Activated naive CD4-positive, alpha-beta T cell treated with anti-CD3 and anti-CD28 coated beads, Interleukin-2, amount 10 ng/mL, durations not matched to agents 7 days and 5 days (primary cell): ENCODE measurements around the gene ZNF17.

Source experiments
- CTCF ChIA-PET: fragments of 350-600 bp; sonication (Branson Sonifier 250); formaldehyde crosslinking; loops from one replicate; lab custom pipeline; 2021; ENCODE audit warnings: antibody characterized with exemption; lab: Charles Lee
- DNase-seq: peaks from one replicate; pipeline ENCODE4 v3.0.0-alpha.2; 2020
- H3K27ac Mint-ChIP-seq: one replicate; pipeline ENCODE4 v1.8.0; 2021; ENCODE audit warnings: mild to moderate bottlenecking, moderate library complexity, mixed read lengths
- H3K27me3 Mint-ChIP-seq: one replicate; pipeline ENCODE4 v1.8.0; 2021; ENCODE audit warnings: mild to moderate bottlenecking, mixed read lengths
- H3K36me3 Mint-ChIP-seq: one replicate; pipeline ENCODE4 v1.8.0; 2021; ENCODE audit warnings: mixed read lengths
- H3K4me1 Mint-ChIP-seq: one replicate; pipeline ENCODE4 v1.8.0; 2021; ENCODE audit warnings: mixed read lengths
- H3K4me3 Mint-ChIP-seq: one replicate; pipeline ENCODE4 v1.8.0; 2021; ENCODE audit warnings: mild to moderate bottlenecking, moderate library complexity, mixed read lengths
- H3K9me3 Mint-ChIP-seq: one replicate; pipeline ENCODE4 v1.8.0; 2021; ENCODE audit warnings: mixed read lengths

ZNF17 gene

DNA sequence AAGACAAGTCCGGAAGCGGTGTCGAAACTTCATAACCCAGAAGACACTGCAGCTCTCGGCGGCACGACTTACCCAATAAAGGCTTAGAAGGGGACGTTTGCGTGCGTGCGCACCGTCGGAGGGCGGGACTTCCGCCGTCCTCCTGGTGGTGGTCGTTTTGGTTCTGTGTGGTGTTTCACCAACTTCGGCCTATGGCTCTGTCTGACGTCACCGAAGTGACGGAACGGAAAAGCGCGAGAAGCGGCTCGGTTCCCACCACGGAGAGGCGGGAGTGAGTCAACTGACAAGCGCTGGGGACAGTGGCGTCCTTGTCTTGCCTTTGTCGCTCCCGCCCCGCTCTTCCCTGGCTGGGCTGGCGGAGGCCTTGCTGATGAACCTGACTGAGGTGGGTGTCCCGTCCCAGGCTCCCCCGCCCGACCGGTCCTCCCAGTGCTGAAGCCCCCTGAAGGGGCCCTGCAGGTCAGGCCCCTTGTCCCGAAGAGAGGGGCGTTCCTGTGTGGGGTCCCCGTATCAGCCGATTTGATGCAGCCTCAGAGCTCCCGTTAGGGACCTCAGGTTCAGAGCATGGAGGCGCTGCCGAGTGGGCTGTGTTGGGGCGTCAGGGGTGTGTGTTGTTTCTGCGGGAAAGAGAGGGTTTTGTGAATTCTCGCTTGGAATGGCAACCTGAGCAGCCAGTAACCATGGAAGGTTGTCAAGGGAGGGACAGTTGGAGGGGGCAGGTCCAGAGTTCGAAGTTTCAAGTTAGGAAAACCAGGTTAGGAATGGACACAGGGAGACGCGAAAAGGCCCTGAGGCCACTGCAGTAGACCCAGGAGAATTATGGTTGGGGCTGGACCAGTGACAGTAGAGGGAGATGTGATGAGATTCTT lies 21.0 kb upstream of the ZNF17 start, which contains the start of gene ZNF548:
Gene ZNF548 (plus strand): TSS at position 125 of the 869 bp plus-strand sequence. CDS start 246 bp downstream, at position 371.
- CTCF ChIA-PET: interaction anchor here (0.6 kb wide), 1 partner anchor 918 kb away, joined by 3 read pairs; no protein-coding TSS in a partner anchor
- Mint-ChIP-seq H3K27me3 (no peaks in the 10 kb centered on the region), H3K27ac (peak within 1 kb of the TSS; percentile 96), H3K36me3 (peaks cover 50% of the 10 kb centered on the region), H3K4me1 (peaks cover 33% of the 10 kb centered on the region), H3K9me3 (peaks cover 51% of the 10 kb centered on the region), H3K4me3 (peak within 1 kb of the TSS; percentile 96)
- DNase-seq: peak; percentile 97

DNA sequence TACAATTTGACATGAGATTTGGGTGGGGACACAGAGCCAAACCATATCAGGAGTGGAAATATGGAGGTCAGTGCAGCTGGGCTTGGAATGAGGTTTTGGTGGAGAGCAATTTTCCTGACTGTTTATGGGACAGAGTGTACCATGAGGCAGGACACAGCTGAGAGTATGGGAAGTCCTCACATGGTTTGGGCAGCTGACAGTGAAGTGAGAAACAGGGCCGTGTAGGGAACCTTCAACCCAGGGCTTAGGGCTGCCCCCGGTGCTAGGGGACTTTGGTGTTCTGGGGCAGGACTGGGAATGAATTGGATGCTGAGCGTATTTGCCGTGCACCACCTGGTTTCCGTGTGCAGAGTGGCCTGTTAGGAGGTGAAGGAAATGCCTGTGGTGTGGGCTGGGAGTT lies 15.3 kb upstream of the ZNF17 start:
- Mint-ChIP-seq H3K4me3 (no peak overlapping the region), H3K27ac (no peak overlapping the region), H3K4me1 (peaks cover 11% of the 10 kb centered on the region), H3K27me3 (no peaks in the 10 kb centered on the region), H3K9me3 (peaks cover 69% of the 10 kb centered on the region), H3K36me3 (peaks cover 85% of the 10 kb centered on the region)
- no peak for DNase-seq
- CTCF ChIA-PET: no interaction called here

DNA sequence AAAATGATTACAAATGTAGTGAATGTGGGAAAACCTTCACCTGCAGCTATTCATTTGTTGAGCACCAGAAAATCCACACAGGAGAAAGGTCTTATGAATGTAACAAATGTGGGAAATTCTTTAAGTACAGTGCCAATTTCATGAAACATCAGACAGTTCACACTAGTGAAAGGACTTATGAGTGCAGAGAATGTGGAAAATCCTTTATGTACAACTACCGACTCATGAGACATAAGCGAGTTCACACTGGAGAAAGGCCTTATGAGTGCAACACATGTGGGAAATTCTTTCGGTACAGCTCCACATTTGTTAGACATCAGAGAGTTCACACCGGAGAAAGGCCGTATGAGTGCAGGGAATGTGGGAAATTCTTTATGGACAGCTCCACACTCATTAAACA lies 12.1 kb upstream of the ZNF17 start:
- peaks cover 67% of the 10 kb centered on the region for H3K36me3 Mint-ChIP-seq
- no peak for DNase-seq
- no peak overlapping the region for H3K4me3 Mint-ChIP-seq
- CTCF ChIA-PET: no interaction called here
- no peaks in the 10 kb centered on the region for H3K27me3 Mint-ChIP-seq
- H3K9me3 Mint-ChIP-seq: peaks cover 64% of the 10 kb centered on the region
- no peak overlapping the region for H3K27ac Mint-ChIP-seq
- H3K4me1 Mint-ChIP-seq: no peaks in the 10 kb centered on the region

DNA sequence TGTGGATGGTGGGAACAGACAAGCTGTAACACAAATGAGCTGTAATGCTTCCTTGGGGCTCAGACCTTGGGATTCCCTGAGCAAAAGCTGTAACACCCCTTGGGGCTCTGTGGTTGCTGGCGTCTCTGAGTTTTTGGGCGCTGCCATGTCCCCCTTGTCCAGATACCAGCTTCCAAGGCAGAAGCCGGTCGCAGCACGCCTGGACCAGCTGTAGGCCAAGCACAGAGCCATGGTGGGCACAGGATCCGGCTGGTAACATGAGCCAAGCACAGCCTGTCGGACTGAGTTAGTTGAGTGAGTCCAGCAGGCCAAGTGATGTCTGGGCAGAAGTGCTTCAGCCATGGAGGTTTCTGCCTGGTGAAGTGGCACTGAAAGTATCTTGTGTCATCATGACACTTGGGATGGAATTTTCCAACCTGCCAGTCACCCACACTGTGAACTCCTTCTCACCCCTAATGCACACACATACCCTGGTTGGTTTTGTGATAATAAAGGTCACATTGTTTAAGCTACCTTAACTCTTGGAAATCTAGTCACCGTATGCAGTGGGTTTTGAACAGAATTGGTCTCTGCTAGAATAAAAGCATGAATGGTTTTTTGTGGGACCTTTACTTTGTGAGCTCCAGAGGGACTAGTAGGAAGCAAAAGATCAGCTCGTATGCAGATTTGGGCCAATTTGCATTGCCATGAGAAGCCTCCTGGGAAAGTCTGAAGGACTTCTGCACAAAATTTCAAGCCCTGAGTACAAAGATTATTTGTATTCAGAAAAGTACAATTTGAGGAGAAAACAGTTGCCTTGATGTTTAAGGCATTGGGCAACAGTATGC lies 7.0 kb upstream of the ZNF17 start:
- Mint-ChIP-seq H3K4me1 (peaks cover 5% of the 10 kb centered on the region), H3K36me3 (peaks cover 17% of the 10 kb centered on the region), H3K4me3 (no peak overlapping the region), H3K9me3 (peaks cover 24% of the 10 kb centered on the region), H3K27me3 (no peaks in the 10 kb centered on the region), H3K27ac (no peak overlapping the region)
- CTCF ChIA-PET: no interaction called here
- DNase-seq: no peak

DNA sequence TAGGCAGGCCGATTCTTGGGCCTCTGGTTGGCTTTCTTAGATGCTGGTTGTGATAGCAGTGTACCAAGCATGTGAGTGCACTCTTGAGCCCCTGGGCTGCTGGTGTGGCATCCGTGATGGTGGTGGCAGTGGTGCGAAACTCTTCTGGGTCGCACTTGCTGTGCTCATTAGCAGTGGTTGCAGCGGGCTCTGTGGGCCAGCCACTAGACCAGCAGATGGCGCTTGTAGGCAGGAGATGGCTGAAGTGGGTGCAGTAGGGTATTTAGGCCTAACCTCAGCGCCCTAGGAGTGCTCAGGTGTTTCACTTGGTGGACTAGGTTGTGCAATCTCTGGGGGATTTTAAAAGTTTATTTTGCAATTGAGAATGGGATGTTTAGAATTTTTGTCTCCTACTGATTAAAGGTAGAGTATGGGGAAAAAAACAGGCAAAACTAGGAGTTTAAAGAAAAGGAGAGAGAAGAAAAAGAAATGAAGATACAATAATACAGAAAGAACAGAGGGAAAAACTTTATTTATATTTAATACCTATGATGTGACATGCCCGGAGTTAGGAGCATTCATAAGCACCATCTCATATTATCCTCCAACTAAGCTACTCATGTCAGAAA lies 4.3 kb upstream of the ZNF17 start:
- H3K4me1 Mint-ChIP-seq: peaks cover 19% of the 10 kb centered on the region
- peak; percentile 83 for DNase-seq
- peaks cover 8% of the 10 kb centered on the region for H3K9me3 Mint-ChIP-seq
- H3K36me3 Mint-ChIP-seq: peaks cover 4% of the 10 kb centered on the region
- H3K27ac Mint-ChIP-seq: no peak overlapping the region
- H3K4me3 Mint-ChIP-seq: no peak overlapping the region
- CTCF ChIA-PET: interaction anchor here (1.2 kb wide), 1 partner anchor 21 kb away, joined by 3 read pairs; no protein-coding TSS in a partner anchor
- H3K27me3 Mint-ChIP-seq: no peaks in the 10 kb centered on the region

DNA sequence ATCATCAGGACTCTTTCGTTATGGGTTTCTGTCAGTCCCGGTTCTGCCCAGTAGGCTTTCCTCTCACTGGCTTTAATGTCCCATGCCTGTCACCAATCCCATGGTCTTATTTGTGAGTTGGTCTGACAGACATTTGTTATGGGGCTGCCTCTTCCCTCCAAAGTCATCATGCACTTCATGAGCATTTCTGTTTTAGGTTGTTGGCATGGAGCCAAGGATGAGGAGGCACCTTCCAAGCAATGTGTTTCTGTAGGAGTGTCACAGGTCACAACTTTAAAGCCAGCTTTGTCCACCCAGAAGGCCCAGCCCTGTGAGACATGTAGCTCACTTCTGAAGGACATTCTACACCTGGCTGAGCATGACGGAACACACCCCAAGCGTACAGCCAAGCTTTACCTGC lies 8.5 kb downstream of the ZNF17 start:
- H3K4me3 Mint-ChIP-seq: no peak overlapping the region
- no peaks in the 10 kb centered on the region for H3K4me1 Mint-ChIP-seq
- no peak overlapping the region for H3K27ac Mint-ChIP-seq
- H3K36me3 Mint-ChIP-seq: peaks cover 72% of the 10 kb centered on the region
- DNase-seq: no peak
- CTCF ChIA-PET: no interaction called here
- peaks cover 64% of the 10 kb centered on the region for H3K9me3 Mint-ChIP-seq
- H3K27me3 Mint-ChIP-seq: no peaks in the 10 kb centered on the region

DNA sequence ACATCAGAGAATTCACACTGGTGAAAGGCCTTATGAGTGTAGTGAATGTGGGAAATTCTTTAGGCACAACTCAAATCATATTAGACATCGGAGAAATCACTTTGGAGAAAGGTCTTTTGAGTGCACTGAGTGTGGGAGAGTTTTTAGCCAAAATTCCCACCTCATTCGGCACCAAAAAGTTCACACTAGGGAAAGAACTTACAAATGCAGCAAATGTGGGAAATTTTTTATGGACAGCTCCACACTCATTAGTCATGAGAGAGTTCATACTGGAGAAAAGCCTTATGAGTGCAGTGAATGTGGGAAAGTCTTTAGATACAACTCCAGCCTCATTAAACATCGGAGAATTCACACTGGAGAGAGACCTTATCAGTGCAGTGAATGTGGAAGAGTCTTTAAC lies 10.1 kb downstream of the ZNF17 start:
- Mint-ChIP-seq H3K4me1 (no peaks in the 10 kb centered on the region), H3K27me3 (no peaks in the 10 kb centered on the region), H3K36me3 (peaks cover 58% of the 10 kb centered on the region), H3K4me3 (no peak overlapping the region), H3K9me3 (peaks cover 57% of the 10 kb centered on the region), H3K27ac (no peak overlapping the region)
- CTCF ChIA-PET: no interaction called here
- DNase-seq: no peak

DNA sequence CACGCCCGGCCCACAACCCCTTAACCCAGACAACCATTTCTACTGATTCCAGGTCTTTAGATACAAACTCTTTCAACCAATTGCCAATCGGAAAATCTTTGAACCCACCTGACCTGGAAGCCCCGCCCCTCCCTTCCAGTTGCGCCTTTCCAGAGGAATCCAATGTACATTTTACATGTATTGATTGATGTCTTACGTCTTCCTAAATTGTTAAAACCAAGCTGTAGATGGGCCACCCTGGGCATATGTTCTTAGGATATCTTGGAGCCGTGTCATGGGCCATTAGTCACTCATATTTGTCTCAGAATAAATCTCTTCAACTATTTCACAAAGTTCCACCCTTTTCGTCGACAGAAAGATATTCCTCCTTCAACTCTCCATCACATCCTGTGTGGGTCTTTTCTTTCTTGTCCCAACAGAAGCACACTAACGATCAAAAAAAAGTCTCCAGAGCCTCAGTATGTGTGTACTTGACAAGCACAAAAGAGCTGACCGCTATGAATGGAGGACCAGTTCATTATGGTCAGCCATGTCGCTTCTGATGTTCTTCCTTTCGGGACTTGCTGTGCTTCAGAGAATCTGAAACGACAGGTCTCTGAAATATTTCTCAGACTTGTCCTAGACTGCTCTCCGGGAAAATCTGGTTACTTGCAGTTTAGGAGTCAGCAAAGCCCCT lies 23.6 kb downstream of the ZNF17 start:
- CTCF ChIA-PET: no interaction called here
- DNase-seq: no peak
- H3K27me3 Mint-ChIP-seq: no peaks in the 10 kb centered on the region
- peak overlapping the region; percentile 96 for H3K4me3 Mint-ChIP-seq
- peaks cover 24% of the 10 kb centered on the region for H3K4me1 Mint-ChIP-seq
- H3K36me3 Mint-ChIP-seq: peaks cover 37% of the 10 kb centered on the region
- H3K9me3 Mint-ChIP-seq: peaks cover 41% of the 10 kb centered on the region
- peak overlapping the region; percentile 93 for H3K27ac Mint-ChIP-seq

DNA sequence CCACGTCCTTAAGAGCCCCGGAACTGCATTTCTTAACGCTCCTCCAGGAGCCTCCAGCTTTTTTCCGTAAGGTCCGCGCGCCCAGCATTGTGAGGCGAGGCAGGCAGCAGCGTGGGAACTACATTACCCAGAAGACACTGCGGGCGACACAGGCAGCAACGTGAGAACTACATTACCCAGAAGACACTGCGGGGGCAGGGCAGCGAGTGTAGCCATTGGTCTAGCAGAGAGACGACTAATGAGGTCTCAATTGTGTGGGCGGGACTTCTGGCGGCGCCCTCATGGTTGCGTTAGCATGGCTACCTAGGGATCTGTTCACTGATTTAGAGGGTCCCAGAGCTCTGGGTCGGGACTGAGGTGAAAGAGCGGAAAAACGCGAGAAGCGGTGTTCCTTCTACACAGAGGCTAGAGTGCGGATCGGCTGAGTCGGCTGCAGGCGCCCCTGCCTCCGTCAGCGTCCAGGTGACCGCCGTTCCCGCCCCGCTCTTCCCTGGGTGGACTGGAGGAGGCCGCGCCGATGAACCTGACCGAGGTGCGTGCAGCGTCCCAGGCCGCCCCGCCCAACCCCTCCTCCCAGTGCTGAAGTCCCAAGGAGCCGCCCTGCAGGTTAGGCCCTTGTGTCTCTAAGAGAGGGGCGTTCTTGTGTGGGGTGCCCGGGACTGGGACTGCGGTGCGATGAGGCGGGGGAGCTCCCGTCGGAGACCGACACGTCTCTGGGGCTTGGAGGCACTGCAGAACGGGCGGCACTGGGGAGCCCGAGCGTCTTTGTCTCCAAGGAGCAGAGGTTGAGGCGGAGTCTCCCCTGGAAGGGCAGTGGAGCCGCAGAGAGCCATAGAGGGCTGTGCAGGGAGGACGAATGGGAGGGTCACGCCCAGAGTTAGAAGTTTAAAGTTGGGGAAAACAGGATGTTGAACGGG lies 24.4 kb downstream of the ZNF17 start, which contains the start of gene ZNF749:
Gene ZNF749 (plus strand): TSS at position 264 of the 917 bp plus-strand sequence. CDS start 254 bp downstream, at position 518.
- peak; percentile 99 for DNase-seq
- H3K4me3 Mint-ChIP-seq: peak within 1 kb of the TSS; percentile 96
- H3K4me1 Mint-ChIP-seq: peaks cover 24% of the 10 kb centered on the region
- H3K27ac Mint-ChIP-seq: peak within 1 kb of the TSS; percentile 93
- H3K27me3 Mint-ChIP-seq: no peaks in the 10 kb centered on the region
- peaks cover 46% of the 10 kb centered on the region for H3K9me3 Mint-ChIP-seq
- CTCF ChIA-PET: no interaction called here
- peaks cover 45% of the 10 kb centered on the region for H3K36me3 Mint-ChIP-seq

DNA sequence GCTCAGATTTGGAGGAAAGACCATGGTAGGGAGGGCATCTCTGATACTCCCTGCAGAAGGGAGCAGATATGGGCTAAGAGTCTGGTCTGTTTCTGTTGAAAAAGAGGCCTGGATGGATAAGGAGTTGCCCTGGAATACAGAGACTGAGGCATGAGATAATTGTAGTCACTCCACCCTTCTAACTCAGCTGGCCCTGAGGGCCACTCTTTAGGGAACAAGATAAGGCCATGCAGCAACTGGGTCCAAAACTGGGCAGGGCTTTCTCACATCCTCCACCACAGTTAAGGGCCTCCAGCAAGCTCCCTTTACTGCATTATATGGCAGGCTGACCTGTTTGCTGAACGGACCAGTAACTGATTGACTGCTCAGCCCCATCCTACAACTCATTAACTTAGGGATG lies 25.5 kb downstream of the ZNF17 start:
- H3K27me3 Mint-ChIP-seq: no peaks in the 10 kb centered on the region
- H3K36me3 Mint-ChIP-seq: peaks cover 53% of the 10 kb centered on the region
- CTCF ChIA-PET: no interaction called here
- peaks cover 24% of the 10 kb centered on the region for H3K4me1 Mint-ChIP-seq
- H3K9me3 Mint-ChIP-seq: peaks cover 47% of the 10 kb centered on the region
- no peak for DNase-seq
- H3K4me3 Mint-ChIP-seq: peak overlapping the region; percentile 96
- peak overlapping the region; percentile 93 for H3K27ac Mint-ChIP-seq

DNA sequence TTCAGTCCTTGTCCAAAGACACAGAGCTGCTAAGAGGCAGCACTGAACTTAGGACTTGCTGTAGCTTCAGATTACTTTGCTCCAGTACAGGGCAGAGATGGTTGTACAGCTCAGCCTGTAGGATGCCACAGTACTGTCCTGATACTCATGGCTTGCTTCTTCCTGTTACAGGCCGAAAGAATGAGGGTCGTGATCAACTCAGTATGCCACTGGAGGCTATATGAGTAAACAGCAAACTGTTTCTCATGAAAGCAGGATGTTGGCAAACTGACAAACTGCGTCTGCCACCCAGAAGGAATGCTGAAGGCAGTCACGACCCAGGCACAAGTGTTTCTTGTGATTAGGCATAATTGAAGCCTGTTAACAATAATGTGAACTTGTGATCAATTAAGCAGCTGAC lies 27.0 kb downstream of the ZNF17 start:
- Mint-ChIP-seq H3K27ac (no peak overlapping the region), H3K9me3 (peaks cover 54% of the 10 kb centered on the region), H3K4me1 (peaks cover 24% of the 10 kb centered on the region), H3K4me3 (no peak overlapping the region), H3K27me3 (no peaks in the 10 kb centered on the region), H3K36me3 (peaks cover 66% of the 10 kb centered on the region)
- no peak for DNase-seq
- CTCF ChIA-PET: interaction anchor here (1.1 kb wide), 1 partner anchor 142 kb away, joined by 3 read pairs; no protein-coding TSS in a partner anchor

DNA sequence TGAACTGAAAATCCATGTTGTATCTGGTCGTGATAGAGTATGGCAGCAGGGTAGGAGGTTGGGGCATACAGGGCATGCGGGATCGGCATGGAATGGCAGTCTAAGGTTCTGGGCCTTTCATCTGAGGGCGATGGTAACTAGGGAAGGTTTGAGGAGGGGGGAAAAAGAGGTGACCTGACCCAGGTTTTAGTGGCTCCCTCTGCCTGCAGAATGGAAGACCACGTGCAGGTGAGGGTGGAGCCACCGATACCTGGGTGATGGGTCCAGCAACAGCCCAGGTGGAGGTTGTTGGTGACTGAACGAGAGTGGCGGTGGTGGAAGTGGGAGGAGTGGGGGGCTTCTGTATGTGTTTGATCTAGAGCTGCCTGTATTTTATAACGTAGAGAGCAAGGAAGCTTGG lies 28.0 kb downstream of the ZNF17 start:
- H3K27ac Mint-ChIP-seq: no peak overlapping the region
- no peak overlapping the region for H3K4me3 Mint-ChIP-seq
- no peak for DNase-seq
- CTCF ChIA-PET: no interaction called here
- H3K36me3 Mint-ChIP-seq: peaks cover 76% of the 10 kb centered on the region
- peaks cover 24% of the 10 kb centered on the region for H3K4me1 Mint-ChIP-seq
- no peaks in the 10 kb centered on the region for H3K27me3 Mint-ChIP-seq
- H3K9me3 Mint-ChIP-seq: peaks cover 57% of the 10 kb centered on the region
